Measurements from ENCODE around the gene RFX3. TPM values are rescaled to one million over a fixed set of nuclear protein-coding genes. Genes with fewer than 3 reads are reported as not detected.

Gene RFX3
- total and polyA plus RNA-seq, 4 donors: 0.30 to 4.6 (median 1.5) TPM

- no peaks in the 10 kb centered on the region for H3K9me3 ChIP-seq (ENCODE audit: control insufficient read depth in 4 of 4, low read length in 3 of 4)
- no peak overlapping the region for H3K9ac ChIP-seq (ENCODE audit: low read depth in 1 of 2, low read length in 2 of 2)
- H3K36me3 ChIP-seq (ENCODE audit: control insufficient read depth in 4 of 4, insufficient read depth in 3 of 4, low read depth in 1 of 4, low read length in 3 of 4): no peaks in the 10 kb centered on the region
- no peaks in the 10 kb centered on the region for H3K4me1 ChIP-seq (ENCODE audit: control insufficient read depth in 4 of 4, insufficient read depth in 4 of 4, low read length in 3 of 4)
- H3K27me3 ChIP-seq (ENCODE audit: control insufficient read depth in 4 of 4, insufficient read depth in 4 of 4, low read length in 3 of 4): no peaks in the 10 kb centered on the region
- TF ChIP-seq YY1 (IDR thresholded peaks at IDR 0.05): no peak
- TF ChIP-seq SP1 (IDR thresholded peaks at IDR 0.05): no peak
- no peak for TF ChIP-seq HNF4G (IDR thresholded peaks at IDR 0.05)
- TF ChIP-seq FOXA2 (IDR thresholded peaks at IDR 0.05): no peak
- no peak for TF ChIP-seq JUND (IDR thresholded peaks at IDR 0.05)
- no peak for TF ChIP-seq ATF3 (IDR thresholded peaks at IDR 0.05)
- TF ChIP-seq, protein P1, sequence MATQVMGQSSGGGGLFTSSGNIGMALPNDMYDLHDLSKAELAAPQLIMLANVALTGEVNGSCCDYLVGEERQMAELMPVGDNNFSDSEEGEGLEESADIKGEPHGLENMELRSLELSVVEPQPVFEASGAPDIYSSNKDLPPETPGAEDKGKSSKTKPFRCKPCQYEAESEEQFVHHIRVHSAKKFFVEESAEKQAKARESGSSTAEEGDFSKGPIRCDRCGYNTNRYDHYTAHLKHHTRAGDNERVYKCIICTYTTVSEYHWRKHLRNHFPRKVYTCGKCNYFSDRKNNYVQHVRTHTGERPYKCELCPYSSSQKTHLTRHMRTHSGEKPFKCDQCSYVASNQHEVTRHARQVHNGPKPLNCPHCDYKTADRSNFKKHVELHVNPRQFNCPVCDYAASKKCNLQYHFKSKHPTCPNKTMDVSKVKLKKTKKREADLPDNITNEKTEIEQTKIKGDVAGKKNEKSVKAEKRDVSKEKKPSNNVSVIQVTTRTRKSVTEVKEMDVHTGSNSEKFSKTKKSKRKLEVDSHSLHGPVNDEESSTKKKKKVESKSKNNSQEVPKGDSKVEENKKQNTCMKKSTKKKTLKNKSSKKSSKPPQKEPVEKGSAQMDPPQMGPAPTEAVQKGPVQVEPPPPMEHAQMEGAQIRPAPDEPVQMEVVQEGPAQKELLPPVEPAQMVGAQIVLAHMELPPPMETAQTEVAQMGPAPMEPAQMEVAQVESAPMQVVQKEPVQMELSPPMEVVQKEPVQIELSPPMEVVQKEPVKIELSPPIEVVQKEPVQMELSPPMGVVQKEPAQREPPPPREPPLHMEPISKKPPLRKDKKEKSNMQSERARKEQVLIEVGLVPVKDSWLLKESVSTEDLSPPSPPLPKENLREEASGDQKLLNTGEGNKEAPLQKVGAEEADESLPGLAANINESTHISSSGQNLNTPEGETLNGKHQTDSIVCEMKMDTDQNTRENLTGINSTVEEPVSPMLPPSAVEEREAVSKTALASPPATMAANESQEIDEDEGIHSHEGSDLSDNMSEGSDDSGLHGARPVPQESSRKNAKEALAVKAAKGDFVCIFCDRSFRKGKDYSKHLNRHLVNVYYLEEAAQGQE (IDR thresholded peaks at IDR 0.05): no peak
- TF ChIP-seq EGR1 (IDR thresholded peaks at IDR 0.05; ENCODE audit: low read depth in 2 of 2): no peak
- no peak for TF ChIP-seq HNF4A (conservative IDR thresholded peaks at IDR 0.05)
- TF ChIP-seq, protein P2, sequence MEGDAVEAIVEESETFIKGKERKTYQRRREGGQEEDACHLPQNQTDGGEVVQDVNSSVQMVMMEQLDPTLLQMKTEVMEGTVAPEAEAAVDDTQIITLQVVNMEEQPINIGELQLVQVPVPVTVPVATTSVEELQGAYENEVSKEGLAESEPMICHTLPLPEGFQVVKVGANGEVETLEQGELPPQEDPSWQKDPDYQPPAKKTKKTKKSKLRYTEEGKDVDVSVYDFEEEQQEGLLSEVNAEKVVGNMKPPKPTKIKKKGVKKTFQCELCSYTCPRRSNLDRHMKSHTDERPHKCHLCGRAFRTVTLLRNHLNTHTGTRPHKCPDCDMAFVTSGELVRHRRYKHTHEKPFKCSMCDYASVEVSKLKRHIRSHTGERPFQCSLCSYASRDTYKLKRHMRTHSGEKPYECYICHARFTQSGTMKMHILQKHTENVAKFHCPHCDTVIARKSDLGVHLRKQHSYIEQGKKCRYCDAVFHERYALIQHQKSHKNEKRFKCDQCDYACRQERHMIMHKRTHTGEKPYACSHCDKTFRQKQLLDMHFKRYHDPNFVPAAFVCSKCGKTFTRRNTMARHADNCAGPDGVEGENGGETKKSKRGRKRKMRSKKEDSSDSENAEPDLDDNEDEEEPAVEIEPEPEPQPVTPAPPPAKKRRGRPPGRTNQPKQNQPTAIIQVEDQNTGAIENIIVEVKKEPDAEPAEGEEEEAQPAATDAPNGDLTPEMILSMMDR (IDR thresholded peaks at IDR 0.05; ENCODE audit: low read depth, low read length, missing input control): no peak
- no peak for TF ChIP-seq GABPA (IDR thresholded peaks at IDR 0.05 in 1 of 2, conservative IDR thresholded peaks at IDR 0.05 in 1 of 2)
- TF ChIP-seq MAX (IDR thresholded peaks at IDR 0.05): no peak
- TF ChIP-seq ZBTB33 (IDR thresholded peaks at IDR 0.05): no peak
- H3K4me3 ChIP-seq (ENCODE audit: low read depth in 1 of 3, low read length in 3 of 3): no peak overlapping the region
- DNase-seq (ENCODE audit: low spot score): no peak
- no peak overlapping the region for H3K27ac ChIP-seq (ENCODE audit: low read depth in 1 of 2, low read length in 2 of 2)
- 99% methylated on average over 1 of the region's 1 CpG for WGBS
Observed at GRCh38 chr9:3510796-3511195, 15.0 kb downstream of the RFX3 start.

DNA sequence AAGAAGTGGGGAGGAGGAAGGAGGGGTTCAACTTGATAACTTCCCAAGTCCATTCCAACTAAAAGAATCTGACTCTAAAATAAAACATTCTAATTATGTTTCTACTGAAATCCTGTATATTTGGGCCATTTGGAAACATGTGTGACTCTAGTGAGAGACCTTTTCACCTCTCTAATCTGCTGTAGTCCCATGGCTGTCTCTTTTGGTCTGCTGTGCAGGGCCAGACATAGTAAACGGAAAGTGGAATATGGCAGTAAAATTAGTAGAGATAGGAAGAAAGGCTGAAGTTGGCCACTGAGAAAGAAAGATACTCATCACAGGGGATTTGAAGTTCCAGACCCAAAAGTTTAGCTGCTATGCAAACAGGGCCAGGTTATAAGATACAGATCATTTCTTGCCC, 15.9 kb downstream of the RFX3 start:
- H3K27ac ChIP-seq (ENCODE audit: low read depth in 1 of 2, low read length in 2 of 2): no peak overlapping the region
- no peak for DNase-seq (ENCODE audit: low spot score)
- H3K9me3 ChIP-seq (ENCODE audit: control insufficient read depth in 4 of 4, low read length in 3 of 4): no peaks in the 10 kb centered on the region
- H3K27me3 ChIP-seq (ENCODE audit: control insufficient read depth in 4 of 4, insufficient read depth in 4 of 4, low read length in 3 of 4): no peaks in the 10 kb centered on the region
- H3K4me1 ChIP-seq (ENCODE audit: control insufficient read depth in 4 of 4, insufficient read depth in 4 of 4, low read length in 3 of 4): no peaks in the 10 kb centered on the region
- WGBS: 87% methylated on average over 1 of the region's 1 CpG
- no peak overlapping the region for H3K4me3 ChIP-seq (ENCODE audit: low read depth in 1 of 3, low read length in 3 of 3)
- TF ChIP-seq RXRA (IDR thresholded peaks at IDR 0.05): no peak
- TF ChIP-seq HNF4G (IDR thresholded peaks at IDR 0.05): no peak
- H3K9ac ChIP-seq (ENCODE audit: low read depth in 1 of 2, low read length in 2 of 2): no peak overlapping the region
- H3K36me3 ChIP-seq (ENCODE audit: control insufficient read depth in 4 of 4, insufficient read depth in 3 of 4, low read depth in 1 of 4, low read length in 3 of 4): no peaks in the 10 kb centered on the region

Data from liver (tissue), 9 donors.